Measurements from ENCODE around the gene IER2. TPM values are rescaled to one million over a fixed set of nuclear protein-coding genes. Genes with fewer than 3 reads are reported as not detected.

IER2 gene
- total and polyA plus RNA-seq, 2 donors = 28.3 to 92.7 TPM

DNA sequence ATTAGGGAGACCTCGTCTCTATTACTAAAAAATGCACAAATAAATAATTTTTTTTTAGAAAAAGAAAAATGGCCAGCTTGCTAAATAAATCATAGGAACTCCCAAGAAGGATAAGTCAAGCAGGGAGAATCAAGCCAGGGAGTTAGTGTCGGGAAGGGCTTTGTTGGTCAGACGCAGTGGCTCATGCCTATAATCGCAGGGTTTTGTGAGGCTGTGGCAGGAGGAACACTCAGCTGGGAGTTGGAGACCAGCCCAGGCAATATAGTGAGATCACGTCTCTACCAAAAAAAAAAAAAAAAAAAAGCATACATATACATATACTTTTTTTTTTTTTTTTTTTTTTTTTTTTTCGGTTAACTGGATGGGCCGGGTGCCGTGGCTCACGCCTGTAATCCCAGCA is 23.2 kb upstream of the IER2 start:
- no peaks in the 10 kb centered on the region for H3K27me3 ChIP-seq (ENCODE audit: control insufficient read depth in 2 of 2, insufficient read depth in 1 of 2, low read length in 1 of 2)
- no peak overlapping the region for H3K27ac ChIP-seq (ENCODE audit: low read depth in 1 of 2, low read length in 1 of 2)
- H3K4me1 ChIP-seq (ENCODE audit: control insufficient read depth in 2 of 2, insufficient read depth in 2 of 2, low read length in 2 of 2) = no peaks in the 10 kb centered on the region
- no peaks in the 10 kb centered on the region for H3K9me3 ChIP-seq (ENCODE audit: control insufficient read depth in 2 of 2, insufficient read depth in 1 of 2, low read length in 1 of 2)
- no peak for DNase-seq (ENCODE audit: low read depth in 6 of 9, low spot score in 9 of 9)
- H3K36me3 ChIP-seq (ENCODE audit: control insufficient read depth in 2 of 2, insufficient read depth in 2 of 2, low read length in 1 of 2) = peaks cover 11 to 15% of the 10 kb centered on the region in 2 donors
- no peak overlapping the region for H3K4me3 ChIP-seq (ENCODE audit: low read length in 2 of 2)
- 97% methylated on average over 9 of the region's 9 CpGs for WGBS

DNA sequence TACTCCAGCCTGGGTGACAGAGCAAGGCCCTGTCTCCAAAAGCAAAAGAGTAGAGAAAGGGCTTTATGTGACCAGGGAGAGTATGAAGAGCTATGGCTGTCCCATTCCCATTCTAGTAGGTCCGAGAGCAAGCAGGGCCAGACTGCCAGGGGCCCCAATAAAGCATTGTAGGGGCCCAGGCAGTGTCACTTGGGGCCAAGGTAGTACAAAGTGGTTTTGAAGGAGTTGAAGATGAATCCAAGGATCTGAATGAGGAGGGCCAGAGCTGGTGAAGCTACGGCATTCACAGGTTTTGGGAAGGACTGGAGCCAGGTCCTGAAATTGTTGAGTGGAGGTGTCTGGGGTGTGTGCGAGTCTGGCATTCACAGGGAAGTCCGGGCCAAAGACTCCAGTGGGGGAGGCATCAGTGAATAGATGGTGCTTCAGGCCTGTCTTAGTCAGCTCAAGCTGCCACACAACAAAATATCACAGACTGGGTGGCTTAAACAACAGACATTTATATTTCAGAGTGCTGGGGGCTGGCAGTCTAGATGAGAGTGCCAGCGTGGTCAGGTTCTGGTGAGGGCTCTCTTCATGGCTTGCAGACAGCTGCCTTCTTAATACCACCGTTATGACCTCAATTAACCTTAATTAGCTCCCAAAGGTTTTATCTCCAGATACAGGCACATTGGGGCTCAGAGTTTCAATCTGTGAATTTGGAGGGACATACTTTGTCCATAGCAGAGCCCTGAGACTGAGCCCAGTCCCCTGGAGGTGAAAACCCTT is 22.2 kb upstream of the IER2 start:
- no peaks in the 10 kb centered on the region for H3K27me3 ChIP-seq (ENCODE audit: control insufficient read depth in 2 of 2, insufficient read depth in 1 of 2, low read length in 1 of 2)
- H3K27ac ChIP-seq (ENCODE audit: low read depth in 1 of 2, low read length in 1 of 2) = no peak overlapping the region
- no peaks in the 10 kb centered on the region for H3K9me3 ChIP-seq (ENCODE audit: control insufficient read depth in 2 of 2, insufficient read depth in 1 of 2, low read length in 1 of 2)
- DNase-seq (ENCODE audit: low read depth in 6 of 9, low spot score in 9 of 9) = no peak
- 98% methylated on average over 6 of the region's 6 CpGs for WGBS
- H3K36me3 ChIP-seq (ENCODE audit: control insufficient read depth in 2 of 2, insufficient read depth in 2 of 2, low read length in 1 of 2) = peaks cover 8 to 11% of the 10 kb centered on the region in 2 donors
- H3K4me1 ChIP-seq (ENCODE audit: control insufficient read depth in 2 of 2, insufficient read depth in 2 of 2, low read length in 2 of 2) = peaks cover 0 to 2% of the 10 kb centered on the region in 2 donors
- no peak overlapping the region for H3K4me3 ChIP-seq (ENCODE audit: low read length in 2 of 2)

DNA sequence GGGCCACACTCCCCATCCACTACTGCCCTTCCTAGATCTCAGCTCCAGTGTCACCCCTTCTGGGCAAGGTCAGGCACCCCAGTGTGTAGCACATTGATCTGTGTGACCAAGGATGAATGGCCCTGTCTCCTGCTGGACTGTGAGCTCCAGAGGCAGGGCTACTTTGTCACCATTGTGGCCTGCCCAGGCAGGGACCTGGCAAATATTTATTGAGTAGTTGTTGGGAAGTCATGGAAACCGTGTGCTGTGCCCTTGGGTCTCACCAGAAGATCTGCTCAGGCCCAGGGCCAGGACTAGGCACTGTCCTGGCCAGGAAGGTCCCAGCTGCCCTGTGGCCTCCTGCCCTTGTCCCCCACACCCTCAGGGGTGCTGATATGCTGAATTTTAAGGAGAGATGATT is 21.6 kb upstream of the IER2 start:
- peaks cover 0 to 2% of the 10 kb centered on the region in 2 donors for H3K4me1 ChIP-seq (ENCODE audit: control insufficient read depth in 2 of 2, insufficient read depth in 2 of 2, low read length in 2 of 2)
- H3K4me3 ChIP-seq (ENCODE audit: low read length in 2 of 2) = no peak overlapping the region
- H3K36me3 ChIP-seq (ENCODE audit: control insufficient read depth in 2 of 2, insufficient read depth in 2 of 2, low read length in 1 of 2) = peaks cover 8 to 11% of the 10 kb centered on the region in 2 donors
- 93% methylated on average over 1 of the region's 1 CpG for WGBS
- H3K9me3 ChIP-seq (ENCODE audit: control insufficient read depth in 2 of 2, insufficient read depth in 1 of 2, low read length in 1 of 2) = no peaks in the 10 kb centered on the region
- no peaks in the 10 kb centered on the region for H3K27me3 ChIP-seq (ENCODE audit: control insufficient read depth in 2 of 2, insufficient read depth in 1 of 2, low read length in 1 of 2)
- no peak for DNase-seq (ENCODE audit: low read depth in 6 of 9, low spot score in 9 of 9)
- H3K27ac ChIP-seq (ENCODE audit: low read depth in 1 of 2, low read length in 1 of 2) = no peak overlapping the region

DNA sequence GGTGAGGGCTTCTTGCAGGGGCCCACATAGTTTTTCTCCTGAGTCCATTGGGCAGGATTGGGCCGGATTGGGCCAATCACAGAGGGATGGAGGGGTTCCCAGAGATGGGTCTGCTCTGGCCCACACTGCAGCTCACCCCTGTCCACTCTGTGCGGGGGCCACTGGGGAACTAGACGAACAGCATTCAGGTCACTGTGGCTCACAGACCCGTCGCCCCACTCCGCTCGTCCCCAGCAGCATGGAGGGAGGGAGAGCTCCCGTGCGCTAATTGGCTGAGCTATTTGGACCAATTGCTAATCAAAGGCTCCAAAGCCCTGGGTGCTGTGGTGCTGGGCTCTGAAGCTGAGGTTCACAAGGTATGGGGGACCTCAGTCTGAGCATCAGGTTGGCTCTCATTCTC is 20.8 kb upstream of the IER2 start:
- H3K27ac ChIP-seq (ENCODE audit: low read depth in 1 of 2, low read length in 1 of 2) = no peak overlapping the region
- 99% methylated on average over 9 of the region's 9 CpGs for WGBS
- no peaks in the 10 kb centered on the region for H3K27me3 ChIP-seq (ENCODE audit: control insufficient read depth in 2 of 2, insufficient read depth in 1 of 2, low read length in 1 of 2)
- no peaks in the 10 kb centered on the region for H3K9me3 ChIP-seq (ENCODE audit: control insufficient read depth in 2 of 2, insufficient read depth in 1 of 2, low read length in 1 of 2)
- no peak for DNase-seq (ENCODE audit: low read depth in 6 of 9, low spot score in 9 of 9)
- peaks cover 8 to 9% of the 10 kb centered on the region in 2 donors for H3K36me3 ChIP-seq (ENCODE audit: control insufficient read depth in 2 of 2, insufficient read depth in 2 of 2, low read length in 1 of 2)
- H3K4me1 ChIP-seq (ENCODE audit: control insufficient read depth in 2 of 2, insufficient read depth in 2 of 2, low read length in 2 of 2) = peaks cover 0 to 2% of the 10 kb centered on the region in 2 donors
- no peak overlapping the region for H3K4me3 ChIP-seq (ENCODE audit: low read length in 2 of 2)

DNA sequence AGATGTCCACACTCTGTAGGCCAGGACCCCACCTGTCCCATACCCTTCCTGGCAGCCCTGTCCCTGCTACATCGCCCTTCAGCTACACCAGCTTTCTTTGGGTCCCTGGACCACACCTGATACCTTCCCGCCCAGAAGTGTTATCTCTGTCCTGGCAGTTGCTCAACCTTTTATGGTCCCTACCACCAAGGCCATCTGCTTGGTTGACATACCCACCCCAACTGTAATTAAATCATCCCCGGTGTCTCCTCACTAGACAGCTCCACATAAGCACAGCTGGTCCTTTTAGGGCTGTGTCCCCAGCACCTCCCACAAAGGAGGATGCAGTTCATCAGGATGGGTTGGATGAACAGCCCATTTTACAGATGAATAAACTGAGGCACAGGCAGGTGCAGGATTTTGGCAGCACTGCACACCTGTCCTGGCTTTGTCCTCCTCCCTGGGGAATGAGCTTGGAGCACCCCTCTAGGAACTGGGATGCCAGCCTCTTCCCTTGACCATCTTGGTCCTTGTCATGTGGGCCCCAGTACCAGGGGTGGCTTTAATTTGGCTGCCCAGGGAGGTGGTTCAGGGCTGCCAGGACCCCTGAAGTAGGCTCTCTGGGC is 19.2 kb upstream of the IER2 start:
- peaks cover 15 to 20% of the 10 kb centered on the region in 2 donors for H3K36me3 ChIP-seq (ENCODE audit: control insufficient read depth in 2 of 2, insufficient read depth in 2 of 2, low read length in 1 of 2)
- no peaks in the 10 kb centered on the region for H3K9me3 ChIP-seq (ENCODE audit: control insufficient read depth in 2 of 2, insufficient read depth in 1 of 2, low read length in 1 of 2)
- H3K4me3 ChIP-seq (ENCODE audit: low read length in 2 of 2) = no peak overlapping the region
- no peak for DNase-seq (ENCODE audit: low read depth in 6 of 9, low spot score in 9 of 9)
- peaks cover 0 to 2% of the 10 kb centered on the region in 2 donors for H3K4me1 ChIP-seq (ENCODE audit: control insufficient read depth in 2 of 2, insufficient read depth in 2 of 2, low read length in 2 of 2)
- whole genome bisulfite sequencing = 98% methylated on average over 3 of the region's 3 CpGs
- H3K27ac ChIP-seq (ENCODE audit: low read depth in 1 of 2, low read length in 1 of 2) = no peak overlapping the region
- H3K27me3 ChIP-seq (ENCODE audit: control insufficient read depth in 2 of 2, insufficient read depth in 1 of 2, low read length in 1 of 2) = no peaks in the 10 kb centered on the region

DNA sequence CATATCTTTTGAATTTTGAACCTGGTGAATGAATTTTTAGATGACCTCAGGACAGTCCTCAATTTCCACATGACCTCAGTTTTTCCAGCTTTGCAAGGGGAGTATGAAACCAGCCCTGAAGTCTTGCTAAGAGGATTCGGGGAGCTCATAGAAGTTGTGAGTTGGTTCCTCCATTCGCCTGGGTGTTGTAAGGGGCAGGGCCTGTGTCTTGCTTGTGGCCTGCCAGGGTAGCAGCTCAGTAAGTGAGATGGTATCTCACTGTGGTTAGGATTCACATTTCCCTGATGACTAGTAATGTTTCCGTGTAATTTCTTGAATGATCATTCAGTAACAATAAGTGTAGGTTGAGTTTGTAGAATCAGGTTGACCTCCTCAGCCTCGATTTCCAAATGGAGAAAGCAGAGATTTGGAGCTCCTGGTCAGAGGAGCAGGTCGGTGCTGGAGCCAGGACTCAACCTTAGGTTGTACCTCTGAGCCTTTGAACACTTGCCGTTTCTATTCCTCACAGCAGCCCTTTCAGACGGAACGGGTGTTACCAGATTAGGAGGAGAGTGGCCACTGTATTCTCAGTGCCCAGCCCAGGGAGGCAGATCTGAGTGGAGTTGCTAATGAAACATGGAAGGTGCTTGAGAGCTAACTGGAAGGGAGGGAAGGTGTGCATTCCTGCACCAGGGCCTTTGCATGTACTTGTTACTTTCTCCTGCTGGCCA is 17.6 kb upstream of the IER2 start:
- Histone ChIP-seq H3K27me3 (ENCODE audit: control insufficient read depth in 2 of 2, insufficient read depth in 1 of 2, low read length in 1 of 2) (no peaks in the 10 kb centered on the region), H3K36me3 (ENCODE audit: control insufficient read depth in 2 of 2, insufficient read depth in 2 of 2, low read length in 1 of 2) (peaks cover 26 to 32% of the 10 kb centered on the region in 2 donors), H3K4me1 (ENCODE audit: control insufficient read depth in 2 of 2, insufficient read depth in 2 of 2, low read length in 2 of 2) (peaks cover 0 to 2% of the 10 kb centered on the region in 2 donors), H3K9me3 (ENCODE audit: control insufficient read depth in 2 of 2, insufficient read depth in 1 of 2, low read length in 1 of 2) (no peaks in the 10 kb centered on the region), H3K4me3 (ENCODE audit: low read length in 2 of 2) (no peak overlapping the region), H3K27ac (ENCODE audit: low read depth in 1 of 2, low read length in 1 of 2) (no peak overlapping the region)
- no peak for DNase-seq (ENCODE audit: low read depth in 6 of 9, low spot score in 9 of 9)
- 78% methylated on average over 8 of the region's 8 CpGs for WGBS

DNA sequence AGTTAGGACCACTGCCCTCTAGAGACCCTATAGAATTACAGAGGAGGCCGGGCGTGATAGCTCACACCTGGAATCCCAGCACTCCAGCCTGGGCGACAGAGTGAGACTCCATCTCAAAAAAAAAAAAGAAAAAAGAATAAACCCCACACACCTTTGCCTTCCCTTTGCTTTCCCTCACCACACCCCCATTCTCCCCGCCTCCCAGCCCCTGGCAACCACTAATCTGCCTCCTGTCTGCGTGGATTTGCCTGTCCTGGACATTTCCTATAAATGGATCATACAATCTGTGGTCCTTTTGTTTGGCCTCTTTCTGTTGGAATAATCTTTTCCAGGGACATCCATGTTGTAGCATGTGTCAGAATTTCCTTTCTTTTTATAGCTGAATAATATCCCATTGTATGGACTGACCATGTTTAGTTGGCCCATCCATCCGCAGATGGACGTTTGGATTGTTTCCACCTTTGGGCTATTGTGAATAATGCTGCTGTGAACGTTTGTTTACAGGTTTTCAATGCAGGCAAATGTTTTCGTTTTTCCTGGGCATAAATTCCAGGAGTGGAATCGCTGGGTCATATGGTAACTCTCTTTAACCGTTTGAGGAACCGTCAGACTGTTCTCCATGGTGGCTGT is 16.9 kb upstream of the IER2 start:
- DNase-seq (ENCODE audit: low read depth in 6 of 9, low spot score in 9 of 9) = no peak
- no peaks in the 10 kb centered on the region for H3K9me3 ChIP-seq (ENCODE audit: control insufficient read depth in 2 of 2, insufficient read depth in 1 of 2, low read length in 1 of 2)
- no peak overlapping the region for H3K4me3 ChIP-seq (ENCODE audit: low read length in 2 of 2)
- H3K4me1 ChIP-seq (ENCODE audit: control insufficient read depth in 2 of 2, insufficient read depth in 2 of 2, low read length in 2 of 2) = peaks cover 0 to 2% of the 10 kb centered on the region in 2 donors
- 97% methylated on average over 12 of the region's 12 CpGs for WGBS
- peaks cover 33 to 39% of the 10 kb centered on the region in 2 donors for H3K36me3 ChIP-seq (ENCODE audit: control insufficient read depth in 2 of 2, insufficient read depth in 2 of 2, low read length in 1 of 2)
- H3K27ac ChIP-seq (ENCODE audit: low read depth in 1 of 2, low read length in 1 of 2) = no peak overlapping the region
- H3K27me3 ChIP-seq (ENCODE audit: control insufficient read depth in 2 of 2, insufficient read depth in 1 of 2, low read length in 1 of 2) = no peaks in the 10 kb centered on the region

DNA sequence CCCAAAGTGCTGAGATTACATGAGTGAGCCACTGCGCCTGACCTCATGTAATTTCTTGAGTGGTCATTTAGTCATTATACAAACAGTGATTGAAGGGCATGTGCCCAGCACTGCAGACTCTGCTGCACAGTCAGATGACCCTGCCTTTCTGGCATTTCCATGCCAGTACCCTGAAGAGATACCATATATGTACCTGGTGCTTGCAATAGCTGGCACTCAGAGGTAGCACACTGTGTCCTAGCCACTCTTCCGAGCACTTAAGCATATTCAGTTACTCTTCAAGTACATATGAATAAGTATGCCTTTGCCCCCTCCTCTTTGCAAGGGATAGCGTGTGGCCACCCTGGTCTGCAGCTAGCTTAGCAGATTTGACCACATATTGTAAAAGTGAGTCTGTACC is 15.6 kb upstream of the IER2 start:
- DNase-seq (ENCODE audit: low read depth in 6 of 9, low spot score in 9 of 9) = no peak
- H3K27me3 ChIP-seq (ENCODE audit: control insufficient read depth in 2 of 2, insufficient read depth in 1 of 2, low read length in 1 of 2) = no peaks in the 10 kb centered on the region
- H3K4me3 ChIP-seq (ENCODE audit: low read length in 2 of 2) = no peak overlapping the region
- H3K4me1 ChIP-seq (ENCODE audit: control insufficient read depth in 2 of 2, insufficient read depth in 2 of 2, low read length in 2 of 2) = peaks cover 0 to 2% of the 10 kb centered on the region in 2 donors
- H3K9me3 ChIP-seq (ENCODE audit: control insufficient read depth in 2 of 2, insufficient read depth in 1 of 2, low read length in 1 of 2) = no peaks in the 10 kb centered on the region
- 97% methylated on average over 3 of the region's 3 CpGs for WGBS
- peaks cover 40 to 46% of the 10 kb centered on the region in 2 donors for H3K36me3 ChIP-seq (ENCODE audit: control insufficient read depth in 2 of 2, insufficient read depth in 2 of 2, low read length in 1 of 2)
- H3K27ac ChIP-seq (ENCODE audit: low read depth in 1 of 2, low read length in 1 of 2) = no peak overlapping the region
